AG04449 (cell line): Measurements from ENCODE around the gene SSBP1.
A peak's percentile ranks its signal among the peaks of the same experiment; 100 is the strongest.

Experiments used
- CTCF ChIA-PET: fragments of 350-600 bp; formaldehyde crosslinking; extraction: SDS; loops from one replicate; lab custom pipeline; 2021; ENCODE audit warnings: antibody characterized with exemption; lab: Yijun Ruan, JAX
- POLR2A ChIA-PET: fragments of 400-600, 350-600 bp; formaldehyde crosslinking; extraction: SDS; loops from one replicate; lab custom pipeline; 2020; ENCODE audit warnings: antibody characterized with exemption, inconsistent platforms; lab: Yijun Ruan, JAX
- DNase-seq: peaks from one replicate; pipeline ENCODE4 v3.0.0-alpha.2; 2010; ENCODE audit warnings: low read depth, low spot score
- H3K4me3 ChIP-seq: 2 replicates; pipeline ENCODE4 v1.5.1; 2011; ENCODE audit warnings: low read depth, mild to moderate bottlenecking, control low read depth, low read length
- TF ChIP-seq, protein P1 (sequence below): IDR thresholded peaks from one replicate; pipeline ENCODE4 v1.5.1; 2011; ENCODE audit warnings: mild to moderate bottlenecking, moderate library complexity, low read length, control low read depth, inconsistent platforms; ENCODE audit not compliant: insufficient read depth; ENCODE audit errors: missing control alignments

Gene SSBP1

DNA sequence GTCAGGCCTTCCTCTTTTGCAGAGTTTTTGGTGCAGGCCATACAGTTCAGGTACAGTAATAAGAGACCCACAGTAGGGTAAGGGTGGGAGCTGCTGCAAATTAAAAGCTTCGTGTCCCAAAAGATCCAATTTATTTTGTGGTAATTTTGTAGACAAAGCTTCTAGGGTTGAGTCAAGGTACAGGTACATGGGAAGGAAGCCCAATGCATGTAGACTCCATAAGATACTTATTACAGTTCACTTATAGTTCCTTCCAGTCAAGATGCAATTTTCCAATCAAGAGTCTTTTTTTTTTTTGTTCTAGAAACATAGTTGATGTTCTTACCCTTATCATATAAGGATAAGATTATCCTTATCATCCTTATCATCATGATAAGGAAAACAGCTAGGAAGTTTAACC is 38.2 kb downstream of the SSBP1 start, which contains the start of gene TAS2R4:
TAS2R4 (plus strand) TSS at position 301 of the 400 bp plus-strand sequence. CDS start 1,815 bp downstream, outside the sequence.
- POLR2A ChIA-PET: no interaction called here
- CTCF ChIA-PET: interaction anchor here (2.3 kb wide), 1 partner anchor 10 kb away, joined by 15 read pairs; no protein-coding TSS in a partner anchor
- H3K4me3 ChIP-seq: no peak within 1 kb of the TSS
- TF ChIP-seq, protein P1, sequence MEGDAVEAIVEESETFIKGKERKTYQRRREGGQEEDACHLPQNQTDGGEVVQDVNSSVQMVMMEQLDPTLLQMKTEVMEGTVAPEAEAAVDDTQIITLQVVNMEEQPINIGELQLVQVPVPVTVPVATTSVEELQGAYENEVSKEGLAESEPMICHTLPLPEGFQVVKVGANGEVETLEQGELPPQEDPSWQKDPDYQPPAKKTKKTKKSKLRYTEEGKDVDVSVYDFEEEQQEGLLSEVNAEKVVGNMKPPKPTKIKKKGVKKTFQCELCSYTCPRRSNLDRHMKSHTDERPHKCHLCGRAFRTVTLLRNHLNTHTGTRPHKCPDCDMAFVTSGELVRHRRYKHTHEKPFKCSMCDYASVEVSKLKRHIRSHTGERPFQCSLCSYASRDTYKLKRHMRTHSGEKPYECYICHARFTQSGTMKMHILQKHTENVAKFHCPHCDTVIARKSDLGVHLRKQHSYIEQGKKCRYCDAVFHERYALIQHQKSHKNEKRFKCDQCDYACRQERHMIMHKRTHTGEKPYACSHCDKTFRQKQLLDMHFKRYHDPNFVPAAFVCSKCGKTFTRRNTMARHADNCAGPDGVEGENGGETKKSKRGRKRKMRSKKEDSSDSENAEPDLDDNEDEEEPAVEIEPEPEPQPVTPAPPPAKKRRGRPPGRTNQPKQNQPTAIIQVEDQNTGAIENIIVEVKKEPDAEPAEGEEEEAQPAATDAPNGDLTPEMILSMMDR: no peak
- DNase-seq: no peak

DNA sequence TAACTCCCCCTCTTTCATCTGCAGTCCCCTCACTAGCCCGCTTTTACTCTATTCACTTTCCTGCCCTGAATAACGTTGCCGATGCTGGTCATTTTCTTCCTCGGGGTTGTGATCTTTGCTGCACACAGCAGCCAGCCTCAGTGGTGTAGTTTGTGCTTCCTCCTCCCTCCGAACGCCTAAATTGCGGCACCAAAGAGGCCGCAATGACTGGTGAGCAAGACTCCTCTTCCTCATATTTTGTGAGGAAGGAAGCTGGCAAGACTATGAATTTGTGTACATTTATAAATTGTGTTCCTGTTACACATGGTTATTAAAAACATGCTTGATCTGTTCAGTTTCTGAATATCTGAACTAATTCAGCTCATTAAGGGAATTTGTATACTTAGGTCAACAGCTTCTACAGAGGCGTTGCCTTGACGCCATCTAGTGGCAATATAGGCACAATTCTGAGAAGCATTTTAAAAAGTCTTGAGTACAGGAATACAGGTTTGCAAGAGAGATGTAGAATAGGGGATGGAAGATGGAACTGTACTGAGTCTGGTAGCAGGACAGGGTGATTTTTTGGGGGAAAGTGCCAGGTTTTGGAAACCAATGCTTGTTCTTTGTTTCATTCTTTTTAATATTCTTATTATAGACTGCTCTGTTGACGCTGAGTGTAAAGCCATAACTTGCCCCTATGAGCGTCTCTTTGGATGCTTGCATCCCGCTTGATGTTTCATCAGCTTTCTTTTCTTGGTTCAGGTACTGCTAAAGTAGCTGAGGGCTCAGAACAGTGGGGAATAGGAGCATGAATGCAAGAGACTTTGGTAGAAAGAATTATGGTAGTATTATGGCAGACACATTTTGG is 47.8 kb downstream of the SSBP1 start:
- POLR2A ChIA-PET: no interaction called here
- no peak overlapping the region for H3K4me3 ChIP-seq
- TF ChIP-seq, protein P1: peak; percentile 64
- CTCF ChIA-PET: interaction anchor here (0.6 to 5.2 kb wide), 17 partner anchors 9 to 1125 kb away, joined by 3 to 27 read pairs (median 5); partner anchors contain the start of genes SSBP1 and TAS2R4
- peak; percentile 5 for DNase-seq

DNA sequence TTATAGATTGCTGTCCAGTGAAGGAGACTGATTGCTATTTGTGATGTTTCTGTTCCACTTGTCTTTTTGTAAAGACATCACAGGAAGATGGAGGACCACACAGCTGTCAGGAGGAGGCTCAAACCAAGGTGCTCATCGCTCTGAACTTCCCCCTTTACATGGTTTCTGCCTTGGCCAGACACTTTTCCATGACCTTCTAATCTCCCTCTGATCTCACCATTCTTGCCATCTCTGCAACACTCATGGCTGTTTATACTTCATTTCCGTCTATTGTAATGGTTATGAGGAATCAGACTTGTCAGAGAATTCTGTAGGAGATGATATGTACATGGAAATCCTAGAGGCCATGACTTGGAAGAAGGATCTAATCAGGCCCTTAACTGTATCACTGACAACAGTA is 50.1 kb downstream of the SSBP1 start:
- TF ChIP-seq, protein P1: no peak
- ChIA-PET CTCF (no interaction called here), POLR2A (no interaction called here)
- H3K4me3 ChIP-seq: no peak overlapping the region
- DNase-seq: no peak

DNA sequence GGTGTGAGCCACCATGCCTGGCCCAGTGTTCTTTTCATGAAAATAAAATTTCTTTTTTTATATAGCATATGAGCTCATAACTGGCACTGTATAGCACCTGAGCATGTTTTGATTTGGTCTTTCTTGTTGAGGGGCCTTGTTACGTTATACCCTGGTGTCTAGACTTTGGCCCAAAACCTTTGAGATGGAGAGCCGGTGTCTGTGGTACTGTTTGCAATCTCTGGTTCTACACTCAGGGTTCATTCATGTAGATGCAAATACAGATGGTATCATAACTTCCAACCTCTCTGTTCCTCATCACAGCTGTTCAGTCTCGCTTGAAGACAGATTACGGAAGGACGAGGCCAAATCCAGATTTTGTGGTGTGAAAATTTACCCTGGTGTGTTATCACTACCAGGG is 51.8 kb downstream of the SSBP1 start, which contains the start of gene TAS2R5:
TAS2R5 (plus strand) TSS at position 301 of the 400 bp plus-strand sequence. CDS start 145 bp downstream, outside the sequence.
- H3K4me3 ChIP-seq: no peak within 1 kb of the TSS
- ChIA-PET CTCF (interaction anchor here (1.0 to 1.1 kb wide), 2 partner anchors 36 to 88 kb away, joined by 3 read pairs; partner anchors contain the start of gene DENND11), POLR2A (no interaction called here)
- no peak for DNase-seq
- TF ChIP-seq, protein P1: no peak

DNA sequence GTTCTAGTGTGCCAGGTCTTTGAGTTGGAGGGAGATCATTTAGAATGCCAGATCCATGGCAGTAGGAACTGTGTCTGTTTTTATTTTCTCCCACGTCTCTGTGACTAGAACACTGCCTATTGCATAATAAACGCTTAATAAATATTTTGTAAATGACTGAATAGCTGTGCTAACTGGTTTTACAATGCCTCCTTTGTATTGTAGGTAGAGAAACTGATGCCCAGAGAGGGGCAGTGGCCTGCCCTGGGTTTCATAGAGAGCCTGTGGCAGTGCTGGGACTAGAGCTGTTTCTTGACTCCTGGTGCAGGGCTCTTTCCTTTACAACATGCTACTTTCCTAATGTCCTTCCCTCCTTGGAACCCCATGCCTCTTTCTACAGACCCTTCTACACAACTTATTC is 54.4 kb downstream of the SSBP1 start:
- ChIA-PET CTCF (no interaction called here), POLR2A (no interaction called here)
- DNase-seq: no peak
- no peak overlapping the region for H3K4me3 ChIP-seq
- TF ChIP-seq, protein P1: no peak
